HG02884 (cell line): ENCODE data around the gene SPIRE2.
"Not testable (repeated sequence)": the region's sequence is repeated elsewhere in the genome, so short reads cannot be mapped to it uniquely, and the experiment has no call there.

Experiments used
- ATAC-seq: cut with Tn5 transposase; IDR thresholded peaks from one replicate; pipeline ENCODE4 v1.9.1; 2021; ENCODE audit warnings: mild to moderate bottlenecking, moderate library complexity; ENCODE audit not compliant: unreplicated experiment

SPIRE2 gene

DNA sequence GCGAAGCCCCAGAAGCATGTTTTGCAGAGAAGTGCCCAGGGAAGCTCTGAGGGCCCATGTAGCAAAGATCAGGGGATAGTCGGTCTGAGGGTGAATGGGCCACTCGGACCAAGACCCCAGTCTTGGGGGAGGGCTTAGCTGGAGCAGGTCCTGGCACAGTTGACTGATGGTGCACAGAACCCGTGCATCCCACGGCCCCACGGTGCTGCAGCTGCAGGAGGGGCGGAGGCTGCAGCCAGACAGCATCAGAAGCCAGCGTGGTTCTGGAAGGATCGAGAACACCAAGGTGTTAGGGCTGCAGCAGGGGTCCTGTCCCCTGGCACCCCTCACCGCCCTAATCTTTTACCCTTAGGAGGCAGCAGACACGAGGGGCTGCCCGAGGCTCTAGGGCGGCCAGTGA, 83.9 kb downstream of the SPIRE2 start:
- ATAC-seq = no peak

DNA sequence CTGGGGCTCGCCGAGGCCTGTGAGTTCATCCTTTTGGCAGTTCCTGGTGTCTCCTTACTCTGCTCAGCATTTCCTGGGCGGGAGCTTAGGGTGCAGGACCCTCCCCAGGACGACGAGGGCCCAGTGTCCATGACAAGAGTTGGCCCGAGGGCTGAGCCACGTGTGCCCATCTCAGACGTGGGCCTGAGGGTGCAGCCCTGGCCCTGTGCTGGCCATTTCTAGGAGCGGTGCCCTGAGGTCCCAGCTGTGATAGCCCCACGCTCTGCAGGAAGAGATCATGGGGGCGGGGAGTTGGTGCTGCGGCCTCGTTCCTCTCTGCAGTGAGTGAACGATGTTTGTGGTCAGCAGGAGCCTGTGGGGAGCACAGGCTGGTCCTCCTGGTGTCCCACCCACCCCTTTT, 84.4 kb downstream of the SPIRE2 start:
- no peak for ATAC-seq

DNA sequence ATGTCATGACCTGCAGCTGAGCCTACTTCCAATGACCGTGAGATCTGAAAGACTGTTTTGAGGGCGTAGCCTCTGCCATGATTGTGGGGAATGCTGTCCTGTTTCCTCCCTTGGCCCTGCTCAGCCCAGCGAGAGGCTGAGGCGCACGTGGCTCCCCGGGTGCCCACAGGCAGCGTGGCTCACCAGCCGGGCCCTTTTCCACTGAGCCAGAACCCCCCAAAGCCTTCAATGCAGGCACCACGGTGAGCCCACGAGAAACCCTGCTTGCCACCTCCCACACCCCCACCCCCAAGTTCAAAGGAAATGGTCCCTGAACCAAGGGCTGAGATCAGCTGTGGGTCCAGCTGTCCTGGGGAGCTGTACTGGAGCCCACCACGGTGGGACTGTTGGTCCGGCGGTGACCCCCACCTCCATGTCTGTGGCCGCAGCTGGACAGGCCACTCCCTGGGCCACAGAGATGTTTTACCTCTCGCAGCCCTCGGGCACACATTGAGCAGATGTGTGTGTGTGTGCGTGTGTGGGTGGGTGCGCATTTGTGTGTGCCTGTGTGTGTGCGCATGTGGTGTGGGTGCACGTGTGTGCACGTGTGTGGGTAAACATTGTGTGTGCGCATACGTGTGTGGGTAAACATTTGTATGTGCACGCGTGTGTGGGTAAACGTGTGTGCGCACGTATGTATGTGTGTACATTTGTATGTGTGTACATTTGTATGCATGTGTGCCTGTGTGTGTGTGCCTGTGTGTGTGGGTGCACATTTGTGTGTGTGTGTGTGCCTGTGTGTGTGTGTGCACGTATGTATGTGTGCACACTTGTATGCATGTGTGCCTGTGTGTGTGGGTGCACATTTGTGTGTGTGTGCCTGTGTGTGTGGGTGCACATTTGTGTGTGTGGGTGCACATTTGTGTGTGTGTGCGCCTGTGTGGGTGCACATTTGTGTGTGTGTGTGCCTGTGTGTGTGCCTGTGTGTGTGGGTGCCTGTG, 85.4 kb downstream of the SPIRE2 start:
- ATAC-seq = no peak

DNA sequence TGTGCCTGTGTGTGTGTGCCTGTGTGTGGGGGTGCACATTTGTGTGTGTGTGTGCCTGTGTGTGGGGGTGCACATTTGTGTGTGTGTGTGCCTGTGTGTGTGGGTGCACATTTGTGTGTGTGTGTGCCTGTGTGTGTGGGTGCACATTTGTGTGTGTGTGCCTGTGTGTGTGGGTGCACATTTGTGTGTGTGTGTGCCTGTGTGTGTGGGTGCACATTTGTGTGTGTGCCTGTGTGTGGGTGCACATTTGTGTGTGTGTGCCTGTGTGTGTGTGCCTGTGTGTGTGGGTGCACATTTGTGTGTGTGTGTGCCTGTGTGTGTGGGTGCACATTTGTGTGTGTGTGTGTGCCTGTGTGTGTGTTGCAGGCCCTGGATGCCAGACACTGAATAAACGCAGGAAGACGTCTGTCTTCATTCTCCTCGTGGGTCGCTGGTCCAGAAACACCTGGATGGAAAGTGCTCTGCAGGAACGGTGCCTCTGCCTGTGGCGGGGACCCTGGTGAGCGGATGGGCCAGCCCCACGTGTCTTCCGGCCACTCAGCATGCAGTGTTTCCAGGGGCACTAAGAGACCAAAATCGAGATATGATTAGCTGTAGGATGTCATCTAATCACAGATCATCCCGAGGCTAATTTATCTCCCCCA, 86.5 kb downstream of the SPIRE2 start:
- not testable (repeated sequence) for ATAC-seq

DNA sequence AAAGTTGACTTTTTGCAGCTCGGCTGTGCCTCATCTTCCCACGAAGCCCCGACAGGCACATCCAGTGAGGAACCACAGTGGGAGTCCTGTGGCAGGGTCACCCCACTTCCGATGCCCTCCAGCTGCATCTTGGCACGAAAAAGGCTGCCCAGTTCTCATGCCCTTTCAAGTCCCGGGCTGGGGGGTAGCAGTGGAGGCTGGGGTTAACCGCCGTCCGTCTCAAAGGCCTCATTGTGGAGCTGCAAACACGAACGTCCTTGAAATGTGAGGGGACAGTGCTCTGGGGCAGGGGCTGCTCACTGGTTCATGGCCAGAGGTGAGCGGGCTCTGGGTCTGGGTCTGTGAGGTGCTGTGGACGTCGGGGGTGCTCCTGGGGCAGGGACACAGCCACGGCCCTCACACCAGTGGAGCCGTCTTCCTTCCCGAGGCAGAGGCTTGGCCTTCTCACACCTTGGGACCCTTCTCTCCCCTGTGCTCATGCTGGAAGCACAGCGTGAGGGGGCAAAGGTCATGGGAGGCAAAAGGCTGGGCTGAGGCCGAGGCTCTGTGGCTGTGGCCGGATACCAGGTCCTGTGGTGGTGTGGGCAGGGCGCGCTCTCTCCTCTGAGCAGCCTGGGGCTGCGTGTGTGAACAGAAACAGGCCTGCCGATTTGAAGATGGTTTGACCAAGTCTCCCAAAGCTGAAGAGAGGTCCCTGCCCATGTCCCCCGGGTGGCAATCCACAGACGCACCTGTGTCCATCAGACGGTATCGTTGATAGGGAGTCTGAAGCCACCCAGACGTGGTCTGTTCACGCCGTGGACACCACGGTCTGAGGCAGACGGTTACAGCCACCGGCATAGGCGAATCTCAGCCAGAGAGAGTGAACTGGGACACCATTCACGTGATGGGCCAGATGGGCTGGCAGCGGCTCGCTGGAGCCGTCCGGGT, 87.3 kb downstream of the SPIRE2 start:
- ATAC-seq = no peak

DNA sequence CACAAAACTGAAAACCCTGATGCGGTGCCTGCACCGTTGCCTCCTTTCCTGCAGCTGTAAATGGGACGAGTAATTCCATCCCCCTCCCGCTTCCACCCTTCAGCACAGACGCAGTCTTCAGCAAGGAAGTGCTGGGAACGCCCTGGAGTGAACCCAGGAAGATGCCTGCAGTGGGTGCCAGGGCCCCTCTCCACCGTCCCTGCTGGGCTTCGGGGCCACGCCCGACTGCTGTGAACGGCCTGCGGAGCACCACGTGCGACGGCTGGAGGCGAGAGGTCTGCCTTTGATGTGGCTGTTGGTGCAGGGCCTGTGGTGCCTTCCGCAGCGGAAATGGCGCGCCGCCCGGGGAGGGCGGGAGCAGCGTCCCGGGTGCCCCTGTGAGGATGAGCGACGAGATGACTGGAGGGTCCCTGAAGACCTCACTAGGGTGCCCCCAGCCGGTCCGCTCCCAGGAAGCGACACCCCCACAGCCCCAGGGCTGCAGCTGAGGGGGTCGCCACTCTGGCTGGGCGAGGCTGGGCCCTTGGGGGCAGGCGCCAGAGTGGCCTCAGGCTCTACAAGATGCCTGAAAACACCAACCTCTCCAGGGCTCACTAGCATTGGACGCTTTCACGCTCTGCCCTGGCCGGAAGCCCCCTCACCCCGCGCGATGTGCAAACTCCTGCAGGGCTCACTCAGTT, 89.6 kb downstream of the SPIRE2 start:
- peak; percentile 71 for ATAC-seq

DNA sequence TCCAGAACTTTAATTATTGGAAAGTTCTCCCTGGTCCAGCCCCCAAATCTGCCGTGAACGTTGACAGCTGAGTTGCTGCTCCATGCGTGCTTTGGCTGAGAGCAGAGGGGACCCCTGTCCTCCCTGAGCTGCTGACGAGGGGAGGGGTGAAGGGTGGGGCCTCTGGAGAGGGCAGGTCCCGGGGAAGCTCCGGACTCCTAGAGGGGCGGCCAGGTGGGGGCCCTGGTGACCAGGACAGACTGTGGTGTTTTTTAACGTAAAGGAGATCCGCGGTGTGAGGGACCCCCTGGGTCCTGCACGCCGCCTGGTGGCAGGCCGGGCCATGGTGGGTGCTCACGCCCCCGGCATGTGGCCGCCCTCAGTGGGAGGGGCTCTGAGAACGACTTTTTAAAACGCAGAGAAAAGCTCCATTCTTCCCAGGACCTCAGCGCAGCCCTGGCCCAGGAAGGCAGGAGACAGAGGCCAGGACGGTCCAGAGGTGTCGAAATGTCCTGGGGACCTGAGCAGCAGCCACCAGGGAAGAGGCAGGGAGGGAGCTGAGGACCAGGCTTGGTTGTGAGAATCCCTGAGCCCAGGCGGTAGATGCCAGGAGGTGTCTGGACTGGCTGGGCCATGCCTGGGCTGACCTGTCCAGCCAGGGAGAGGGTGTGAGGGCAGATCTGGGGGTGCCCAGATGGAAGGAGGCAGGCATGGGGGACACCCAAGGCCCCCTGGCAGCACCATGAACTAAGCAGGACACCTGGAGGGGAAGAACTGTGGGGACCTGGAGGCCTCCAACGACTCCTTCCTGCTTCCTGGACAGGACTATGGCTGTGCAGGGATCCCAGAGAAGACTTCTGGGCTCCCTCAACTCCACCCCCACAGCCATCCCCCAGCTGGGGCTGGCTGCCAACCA, 90.4 kb downstream of the SPIRE2 start, which contains the start of gene MC1R:
TSS of gene MC1R (plus strand) at position 410 of the 895 bp plus-strand sequence. CDS start at position 807, 397 bp downstream.
- ATAC-seq = peak; percentile 4

DNA sequence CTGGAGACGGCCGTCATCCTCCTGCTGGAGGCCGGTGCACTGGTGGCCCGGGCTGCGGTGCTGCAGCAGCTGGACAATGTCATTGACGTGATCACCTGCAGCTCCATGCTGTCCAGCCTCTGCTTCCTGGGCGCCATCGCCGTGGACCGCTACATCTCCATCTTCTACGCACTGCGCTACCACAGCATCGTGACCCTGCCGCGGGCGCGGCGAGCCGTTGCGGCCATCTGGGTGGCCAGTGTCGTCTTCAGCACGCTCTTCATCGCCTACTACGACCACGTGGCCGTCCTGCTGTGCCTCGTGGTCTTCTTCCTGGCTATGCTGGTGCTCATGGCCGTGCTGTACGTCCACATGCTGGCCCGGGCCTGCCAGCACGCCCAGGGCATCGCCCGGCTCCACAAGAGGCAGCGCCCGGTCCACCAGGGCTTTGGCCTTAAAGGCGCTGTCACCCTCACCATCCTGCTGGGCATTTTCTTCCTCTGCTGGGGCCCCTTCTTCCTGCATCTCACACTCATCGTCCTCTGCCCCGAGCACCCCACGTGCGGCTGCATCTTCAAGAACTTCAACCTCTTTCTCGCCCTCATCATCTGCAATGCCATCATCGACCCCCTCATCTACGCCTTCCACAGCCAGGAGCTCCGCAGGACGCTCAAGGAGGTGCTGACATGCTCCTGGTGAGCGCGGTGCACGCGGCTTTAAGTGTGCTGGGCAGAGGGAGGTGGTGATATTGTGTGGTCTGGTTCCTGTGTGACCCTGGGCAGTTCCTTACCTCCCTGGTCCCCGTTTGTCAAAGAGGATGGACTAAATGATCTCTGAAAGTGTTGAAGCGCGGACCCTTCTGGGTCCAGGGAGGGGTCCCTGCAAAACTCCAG, 91.5 kb downstream of the SPIRE2 start:
- no peak for ATAC-seq

DNA sequence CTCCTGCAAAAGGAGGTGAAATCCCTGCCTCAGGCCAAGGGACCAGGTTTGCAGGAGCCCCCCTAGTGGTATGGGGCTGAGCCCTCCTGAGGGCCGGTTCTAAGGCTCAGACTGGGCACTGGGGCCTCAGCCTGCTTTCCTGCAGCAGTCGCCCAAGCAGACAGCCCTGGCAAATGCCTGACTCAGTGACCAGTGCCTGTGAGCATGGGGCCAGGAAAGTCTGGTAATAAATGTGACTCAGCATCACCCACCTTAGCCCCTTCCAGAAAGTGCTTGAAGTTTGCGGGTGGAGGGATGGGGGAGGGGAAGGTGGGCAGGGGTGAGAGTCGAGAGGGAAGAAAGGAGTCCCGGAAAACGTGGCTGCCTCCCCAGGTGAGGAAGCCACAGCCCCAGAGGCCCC, 92.4 kb downstream of the SPIRE2 start:
- ATAC-seq = no peak
